HEK293 (cell line): ENCODE measurements around the gene SENP1.

Experiments used
- CTCF ChIA-PET: fragments of 350-600 bp; formaldehyde crosslinking; extraction: SDS; loops from one replicate; lab custom pipeline; 2021; ENCODE audit warnings: antibody characterized with exemption; lab: Yijun Ruan, JAX
- POLR2A ChIA-PET: fragments of 300-600 bp; formaldehyde crosslinking; extraction: SDS; loops from one replicate; lab custom pipeline; 2020; ENCODE audit warnings: antibody characterized with exemption, inconsistent platforms; lab: Yijun Ruan, JAX
- H3K27ac ChIP-seq: fragments of 200-500 bp; sonication (Bioruptor generic); 2 replicates; pipeline ENCODE4 v1.5.1; 2014; ENCODE audit warnings: low read depth, low read length, control low read depth, inconsistent platforms; ENCODE audit errors: extremely low read depth
- H3K36me3 ChIP-seq, 2 experiments: fragments of 200-500 bp in 1 of 2; sonication (Bioruptor generic) in 1 of 2; 1 replicate in 1 of 2; 2 replicates in 1 of 2; pipeline ENCODE4 v1.5.1; 2014 to 2017; ENCODE audit warnings: inconsistent platforms in 2 of 2, low read length in 2 of 2; ENCODE audit not compliant: control insufficient read depth in 2 of 2, insufficient read depth in 1 of 2
- H3K4me1 ChIP-seq: fragments of 200-500 bp; sonication (Bioruptor generic); 2 replicates; pipeline ENCODE4 v1.5.1; 2014; ENCODE audit warnings: mild to moderate bottlenecking, low read length, inconsistent platforms; ENCODE audit not compliant: control insufficient read depth, insufficient read depth
- H3K4me3 ChIP-seq: 2 replicates; pipeline ENCODE4 v1.5.1; 2011; ENCODE audit warnings: low read depth, mild to moderate bottlenecking, control low read depth, low read length, moderate library complexity
- H3K9me3 ChIP-seq: fragments of 200-500 bp; sonication (Bioruptor generic); 2 replicates; pipeline ENCODE4 v1.5.1; 2014; ENCODE audit warnings: low read depth, low read length, inconsistent platforms; ENCODE audit not compliant: control insufficient read depth, insufficient read depth
- EGR2 ChIP-seq: fragments of 450-650 bp; formaldehyde crosslinking; IDR thresholded peaks from 2 replicates; pipeline ENCODE4 v1.5.1; 2016; ENCODE audit warnings: low read depth, missing biosample characterization, missing genetic modification characterization
- HOXA7 ChIP-seq: sonication (generic); formaldehyde crosslinking; IDR thresholded peaks from 2 replicates; pipeline ENCODE4 v1.8.1; 2022; ENCODE audit warnings: missing genetic modification reagents, borderline replicate concordance
- SP7 ChIP-seq: fragments of 450-650 bp; formaldehyde crosslinking; IDR thresholded peaks from 2 replicates; pipeline ENCODE4 v1.5.1; 2016; ENCODE audit warnings: missing biosample characterization, missing genetic modification characterization
- ZNF221 ChIP-seq: fragments of 450-650 bp; formaldehyde crosslinking; IDR thresholded peaks from 2 replicates; pipeline ENCODE4 v1.5.1; 2017; ENCODE audit warnings: missing biosample characterization, missing genetic modification characterization, borderline replicate concordance
- TF ChIP-seq, protein P1 (sequence below): fragments of 450-650 bp; formaldehyde crosslinking; IDR thresholded peaks from 2 replicates; pipeline ENCODE4 v1.5.1; 2017; ENCODE audit warnings: missing biosample characterization, missing genetic modification characterization
- TF ChIP-seq, protein P2 (sequence below): fragments of 450-650 bp; formaldehyde crosslinking; optimal IDR thresholded peaks from 2 replicates; pipeline ENCODE3; 2016; ENCODE audit warnings: missing biosample characterization, mild to moderate bottlenecking, missing genetic modification characterization
- TF ChIP-seq, protein P3 (sequence below): fragments of 450-650 bp; formaldehyde crosslinking; IDR thresholded peaks from 2 replicates; pipeline ENCODE4 v1.5.1; 2016; ENCODE audit warnings: missing biosample characterization, missing genetic modification characterization, borderline replicate concordance
- TF ChIP-seq, protein P4 (sequence below): fragments of 450-650 bp; formaldehyde crosslinking; IDR thresholded peaks from 2 replicates; pipeline ENCODE4; 2016; ENCODE audit warnings: missing biosample characterization, missing genetic modification characterization
- TF ChIP-seq, protein P5 (sequence below): fragments of 450-650 bp; formaldehyde crosslinking; IDR thresholded peaks from 2 replicates; pipeline ENCODE4 v1.5.1; 2016; ENCODE audit warnings: missing biosample characterization, missing genetic modification characterization
- TF ChIP-seq, protein P6 (sequence below): fragments of 450-650 bp; formaldehyde crosslinking; IDR thresholded peaks from 2 replicates; pipeline ENCODE4 v1.5.1; 2016; ENCODE audit warnings: missing biosample characterization, missing genetic modification characterization

Gene SENP1

DNA sequence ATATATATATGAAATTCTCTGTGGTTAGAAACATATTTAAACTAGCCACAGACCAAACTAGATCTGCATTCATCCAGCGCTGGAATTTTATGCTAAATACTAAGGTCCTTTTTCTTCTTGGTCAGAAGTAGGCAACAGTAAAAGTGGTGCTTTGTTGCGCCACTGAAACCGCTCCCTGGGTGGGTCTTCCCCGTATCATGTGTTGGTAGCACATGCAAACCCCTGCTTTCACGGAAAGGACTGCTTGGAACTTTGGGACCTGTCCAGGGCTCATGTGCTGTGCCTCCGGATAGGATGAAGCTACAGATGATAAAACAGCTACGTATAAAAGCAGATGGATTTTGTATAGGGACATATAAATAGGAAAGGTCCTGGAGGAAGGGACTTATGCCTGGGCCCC, 61.5 kb downstream of the SENP1 start (continued):
- TF ChIP-seq, protein P1, sequence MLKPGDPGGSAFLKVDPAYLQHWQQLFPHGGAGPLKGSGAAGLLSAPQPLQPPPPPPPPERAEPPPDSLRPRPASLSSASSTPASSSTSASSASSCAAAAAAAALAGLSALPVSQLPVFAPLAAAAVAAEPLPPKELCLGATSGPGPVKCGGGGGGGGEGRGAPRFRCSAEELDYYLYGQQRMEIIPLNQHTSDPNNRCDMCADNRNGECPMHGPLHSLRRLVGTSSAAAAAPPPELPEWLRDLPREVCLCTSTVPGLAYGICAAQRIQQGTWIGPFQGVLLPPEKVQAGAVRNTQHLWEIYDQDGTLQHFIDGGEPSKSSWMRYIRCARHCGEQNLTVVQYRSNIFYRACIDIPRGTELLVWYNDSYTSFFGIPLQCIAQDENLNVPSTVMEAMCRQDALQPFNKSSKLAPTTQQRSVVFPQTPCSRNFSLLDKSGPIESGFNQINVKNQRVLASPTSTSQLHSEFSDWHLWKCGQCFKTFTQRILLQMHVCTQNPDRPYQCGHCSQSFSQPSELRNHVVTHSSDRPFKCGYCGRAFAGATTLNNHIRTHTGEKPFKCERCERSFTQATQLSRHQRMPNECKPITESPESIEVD (tag by site-specific recombination) = no peak
- TF ChIP-seq, protein P2, sequence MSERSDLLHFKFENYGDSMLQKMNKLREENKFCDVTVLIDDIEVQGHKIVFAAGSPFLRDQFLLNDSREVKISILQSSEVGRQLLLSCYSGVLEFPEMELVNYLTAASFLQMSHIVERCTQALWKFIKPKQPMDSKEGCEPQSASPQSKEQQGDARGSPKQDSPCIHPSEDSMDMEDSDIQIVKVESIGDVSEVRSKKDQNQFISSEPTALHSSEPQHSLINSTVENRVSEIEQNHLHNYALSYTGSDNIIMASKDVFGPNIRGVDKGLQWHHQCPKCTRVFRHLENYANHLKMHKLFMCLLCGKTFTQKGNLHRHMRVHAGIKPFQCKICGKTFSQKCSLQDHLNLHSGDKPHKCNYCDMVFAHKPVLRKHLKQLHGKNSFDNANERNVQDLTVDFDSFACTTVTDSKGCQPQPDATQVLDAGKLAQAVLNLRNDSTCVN = no peak
- TF ChIP-seq, protein P3, sequence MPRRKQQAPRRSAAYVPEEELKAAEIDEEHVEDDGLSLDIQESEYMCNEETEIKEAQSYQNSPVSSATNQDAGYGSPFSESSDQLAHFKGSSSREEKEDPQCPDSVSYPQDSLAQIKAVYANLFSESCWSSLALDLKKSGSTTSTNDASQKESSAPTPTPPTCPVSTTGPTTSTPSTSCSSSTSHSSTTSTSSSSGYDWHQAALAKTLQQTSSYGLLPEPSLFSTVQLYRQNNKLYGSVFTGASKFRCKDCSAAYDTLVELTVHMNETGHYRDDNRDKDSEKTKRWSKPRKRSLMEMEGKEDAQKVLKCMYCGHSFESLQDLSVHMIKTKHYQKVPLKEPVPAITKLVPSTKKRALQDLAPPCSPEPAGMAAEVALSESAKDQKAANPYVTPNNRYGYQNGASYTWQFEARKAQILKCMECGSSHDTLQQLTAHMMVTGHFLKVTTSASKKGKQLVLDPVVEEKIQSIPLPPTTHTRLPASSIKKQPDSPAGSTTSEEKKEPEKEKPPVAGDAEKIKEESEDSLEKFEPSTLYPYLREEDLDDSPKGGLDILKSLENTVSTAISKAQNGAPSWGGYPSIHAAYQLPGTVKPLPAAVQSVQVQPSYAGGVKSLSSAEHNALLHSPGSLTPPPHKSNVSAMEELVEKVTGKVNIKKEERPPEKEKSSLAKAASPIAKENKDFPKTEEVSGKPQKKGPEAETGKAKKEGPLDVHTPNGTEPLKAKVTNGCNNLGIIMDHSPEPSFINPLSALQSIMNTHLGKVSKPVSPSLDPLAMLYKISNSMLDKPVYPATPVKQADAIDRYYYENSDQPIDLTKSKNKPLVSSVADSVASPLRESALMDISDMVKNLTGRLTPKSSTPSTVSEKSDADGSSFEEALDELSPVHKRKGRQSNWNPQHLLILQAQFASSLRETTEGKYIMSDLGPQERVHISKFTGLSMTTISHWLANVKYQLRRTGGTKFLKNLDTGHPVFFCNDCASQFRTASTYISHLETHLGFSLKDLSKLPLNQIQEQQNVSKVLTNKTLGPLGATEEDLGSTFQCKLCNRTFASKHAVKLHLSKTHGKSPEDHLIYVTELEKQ (tag by site-specific recombination) = no peak
- TF ChIP-seq SP7 (tag by site-specific recombination) = no peak

DNA sequence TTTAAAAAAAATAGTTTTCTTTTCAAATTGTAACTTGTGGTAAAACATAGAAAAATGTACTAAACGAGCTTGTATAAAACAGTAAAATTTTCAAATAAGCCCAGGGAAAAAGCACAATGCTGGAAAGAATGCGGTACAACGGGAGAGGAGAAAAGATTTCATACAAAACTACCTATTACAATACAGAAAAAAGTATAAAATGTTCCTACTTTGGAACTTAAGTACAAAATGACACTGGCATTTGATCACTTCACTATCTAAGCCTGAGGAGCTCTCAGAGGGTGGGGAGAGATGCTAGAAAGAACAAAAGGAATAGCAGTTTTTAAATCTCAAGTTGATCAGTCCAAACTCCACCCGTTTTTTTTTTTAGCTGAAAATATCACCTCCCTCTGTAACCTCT, 62.1 kb downstream of the SENP1 start:
- TF ChIP-seq, protein P4, sequence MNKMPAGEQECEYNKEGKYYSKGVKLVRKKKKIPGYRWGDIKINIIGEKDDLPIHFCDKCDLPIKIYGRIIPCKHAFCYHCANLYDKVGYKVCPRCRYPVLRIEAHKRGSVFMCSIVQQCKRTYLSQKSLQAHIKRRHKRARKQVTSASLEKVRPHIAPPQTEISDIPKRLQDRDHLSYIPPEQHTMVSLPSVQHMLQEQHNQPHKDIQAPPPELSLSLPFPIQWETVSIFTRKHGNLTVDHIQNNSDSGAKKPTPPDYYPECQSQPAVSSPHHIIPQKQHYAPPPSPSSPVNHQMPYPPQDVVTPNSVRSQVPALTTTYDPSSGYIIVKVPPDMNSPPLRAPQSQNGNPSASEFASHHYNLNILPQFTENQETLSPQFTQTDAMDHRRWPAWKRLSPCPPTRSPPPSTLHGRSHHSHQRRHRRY (tag by site-specific recombination) = no peak
- TF ChIP-seq HOXA7 (CRISPR knock-in tag) (no peak), ZNF221 (tag by site-specific recombination) (no peak), EGR2 (tag by site-specific recombination) (no peak)
- TF ChIP-seq, protein P5, sequence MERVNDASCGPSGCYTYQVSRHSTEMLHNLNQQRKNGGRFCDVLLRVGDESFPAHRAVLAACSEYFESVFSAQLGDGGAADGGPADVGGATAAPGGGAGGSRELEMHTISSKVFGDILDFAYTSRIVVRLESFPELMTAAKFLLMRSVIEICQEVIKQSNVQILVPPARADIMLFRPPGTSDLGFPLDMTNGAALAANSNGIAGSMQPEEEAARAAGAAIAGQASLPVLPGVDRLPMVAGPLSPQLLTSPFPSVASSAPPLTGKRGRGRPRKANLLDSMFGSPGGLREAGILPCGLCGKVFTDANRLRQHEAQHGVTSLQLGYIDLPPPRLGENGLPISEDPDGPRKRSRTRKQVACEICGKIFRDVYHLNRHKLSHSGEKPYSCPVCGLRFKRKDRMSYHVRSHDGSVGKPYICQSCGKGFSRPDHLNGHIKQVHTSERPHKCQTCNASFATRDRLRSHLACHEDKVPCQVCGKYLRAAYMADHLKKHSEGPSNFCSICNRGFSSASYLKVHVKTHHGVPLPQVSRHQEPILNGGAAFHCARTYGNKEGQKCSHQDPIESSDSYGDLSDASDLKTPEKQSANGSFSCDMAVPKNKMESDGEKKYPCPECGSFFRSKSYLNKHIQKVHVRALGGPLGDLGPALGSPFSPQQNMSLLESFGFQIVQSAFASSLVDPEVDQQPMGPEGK (tag by site-specific recombination) = no peak
- TF ChIP-seq, protein P6, sequence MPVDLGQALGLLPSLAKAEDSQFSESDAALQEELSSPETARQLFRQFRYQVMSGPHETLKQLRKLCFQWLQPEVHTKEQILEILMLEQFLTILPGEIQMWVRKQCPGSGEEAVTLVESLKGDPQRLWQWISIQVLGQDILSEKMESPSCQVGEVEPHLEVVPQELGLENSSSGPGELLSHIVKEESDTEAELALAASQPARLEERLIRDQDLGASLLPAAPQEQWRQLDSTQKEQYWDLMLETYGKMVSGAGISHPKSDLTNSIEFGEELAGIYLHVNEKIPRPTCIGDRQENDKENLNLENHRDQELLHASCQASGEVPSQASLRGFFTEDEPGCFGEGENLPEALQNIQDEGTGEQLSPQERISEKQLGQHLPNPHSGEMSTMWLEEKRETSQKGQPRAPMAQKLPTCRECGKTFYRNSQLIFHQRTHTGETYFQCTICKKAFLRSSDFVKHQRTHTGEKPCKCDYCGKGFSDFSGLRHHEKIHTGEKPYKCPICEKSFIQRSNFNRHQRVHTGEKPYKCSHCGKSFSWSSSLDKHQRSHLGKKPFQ (tag by site-specific recombination) = no peak
- Histone ChIP-seq H3K4me1 (no peaks in the 10 kb centered on the region), H3K27ac (no peak overlapping the region), H3K4me3 (no peak overlapping the region), H3K9me3 (no peaks in the 10 kb centered on the region), H3K36me3 (peaks cover 29 to 63% of the 10 kb centered on the region in 2 experiments)
- POLR2A ChIA-PET = no interaction called here
- CTCF ChIA-PET = interaction anchor here (1.0 to 1.6 kb wide), 2 partner anchors 146 to 574 kb away, joined by 3 to 5 read pairs; no protein-coding TSS in a partner anchor
